Natural killer cell (primary cell): ENCODE data around the gene CHRNA1. TPM values are rescaled to one million over a fixed set of nuclear protein-coding genes. Genes with fewer than 3 reads are reported as not detected.
A peak's percentile ranks its signal among the peaks of the same experiment; 100 is the strongest.

Experiments
- ATAC-seq, 3 donors: fragments of 150-1000 bp in 2 of 3; fragments of 200-7000 bp in 1 of 3; cut with Tn5 transposase; 1 replicate in 1 of 3; 2 replicates in 2 of 3; pipeline ENCODE4 v1.10.0; 2021; ENCODE audit warnings: mild to moderate bottlenecking in 2 of 3, moderate library complexity in 2 of 3
- DNase-seq, 2 donors: peaks; one replicate each; pipeline versions ENCODE4 v3.0.0 to v3.0.0-alpha.2; 2013 to 2021; ENCODE audit warnings: mixed read lengths in 1 of 2
- H3K27ac ChIP-seq: one replicate; pipeline ENCODE4 v1.5.1; 2013; ENCODE audit warnings: mild to moderate bottlenecking, low read length
- H3K27me3 ChIP-seq: one replicate; pipeline ENCODE4 v1.6.1; 2013; ENCODE audit warnings: low read length; ENCODE audit not compliant: control insufficient read depth, insufficient read depth
- H3K36me3 ChIP-seq: one replicate; pipeline ENCODE4 v1.6.1; 2013; ENCODE audit warnings: low read length; ENCODE audit not compliant: control insufficient read depth, insufficient read depth
- H3K4me1 ChIP-seq: one replicate; pipeline ENCODE4 v1.6.1; 2013; ENCODE audit warnings: low read length; ENCODE audit not compliant: control insufficient read depth, insufficient read depth
- H3K4me3 ChIP-seq: one replicate; pipeline ENCODE4 v1.5.1; 2013; ENCODE audit warnings: low read length
- H3K9me3 ChIP-seq: one replicate; pipeline ENCODE4 v1.6.1; 2013; ENCODE audit warnings: low read length; ENCODE audit not compliant: control insufficient read depth, insufficient read depth
- H3K27ac Mint-ChIP-seq, 2 donors: one replicate each; pipeline ENCODE4 v1.8.0; 2022; ENCODE audit warnings: mild to moderate bottlenecking in 2 of 2, mixed read lengths in 2 of 2, moderate library complexity in 1 of 2
- H3K27me3 Mint-ChIP-seq, 2 donors: one replicate each; pipeline ENCODE4 v1.8.0; 2022; ENCODE audit warnings: low read depth in 2 of 2, mixed read lengths in 2 of 2
- H3K36me3 Mint-ChIP-seq: one replicate; pipeline ENCODE4 v1.8.0; 2022; ENCODE audit warnings: mixed read lengths
- H3K4me1 Mint-ChIP-seq, 2 donors: one replicate each; pipeline ENCODE4 v1.8.0; 2022; ENCODE audit warnings: mixed read lengths in 2 of 2
- H3K4me3 Mint-ChIP-seq: one replicate; pipeline ENCODE4 v1.8.0; 2022; ENCODE audit warnings: mild to moderate bottlenecking, moderate library complexity, mixed read lengths
- H3K9me3 Mint-ChIP-seq, 2 donors: one replicate each; pipeline ENCODE4 v1.8.0; 2022; ENCODE audit warnings: mixed read lengths in 2 of 2
- CTCF ChIP-seq: fragments of 200-600 bp; IDR thresholded peaks from one replicate; pipeline ENCODE4 v1.8.0; 2022; ENCODE audit warnings: antibody characterized with exemption
- WGBS: methylation state at CpG from one replicate; pipeline ENCODE4 v1.1.7; 2013; ENCODE audit warnings: missing lambda C conversion rate; ENCODE audit not compliant: insufficient coverage; 5-methylcytosine and 5-hydroxymethylcytosine counted together
- intact Hi-C: fragments of 100-400 bp; cut with micrococcal nuclease; formaldehyde crosslinking; loops from one replicate; pipeline ENCODE4 v1.14.2; 2022
- total RNA-seq, 4 donors: library from RNA; stranded (reverse); fragments of 120-200 nt in 1 of 4; gene quantifications; one replicate each; pipeline versions ENCODE4 v1.2.3 to v1.2.4, GENCODE V29; 2013 to 2022

The CHRNA1 gene
- total RNA-seq, 3 donors from 2014 or later (not counting 1 experiment from before 2014, with no cell fraction given), result 0.23 TPM; not detected in 2

GRCh38 chr2:174729797-174730697 lies 34.2 kb downstream of the CHRNA1 start:
- Histone ChIP-seq H3K27ac (no peak overlapping the region), H3K36me3 (no peaks in the 10 kb centered on the region), H3K4me1 (peaks cover 12% of the 10 kb centered on the region), H3K27me3 (peaks cover 18% of the 10 kb centered on the region), H3K9me3 (no peaks in the 10 kb centered on the region), H3K4me3 (peak overlapping the region; percentile 23)
- Mint-ChIP-seq H3K4me1 (peaks cover 12% of the 10 kb centered on the region in 2 donors), H3K27ac (no peak overlapping the region), H3K36me3 (no peaks in the 10 kb centered on the region), H3K27me3 (peaks cover 46 to 86% of the 10 kb centered on the region in 2 donors), H3K9me3 (no peaks in the 10 kb centered on the region), H3K4me3 (peak overlapping the region; percentile 64)
- peak; percentile 44 to 80 (median 54) for ATAC-seq
- DNase-seq, result peak in 1 of 2 donors; percentile 63
- 10% methylated on average over 59 of the region's 59 CpGs for WGBS
- TF ChIP-seq CTCF, result no peak
- intact Hi-C loops, result no loop called here

GRCh38 chr2:174728096-174728495 lies 36.2 kb downstream of the CHRNA1 start:
- no peaks in the 10 kb centered on the region for H3K36me3 Mint-ChIP-seq
- no peak overlapping the region for H3K4me3 Mint-ChIP-seq
- no peaks in the 10 kb centered on the region for H3K9me3 Mint-ChIP-seq
- 94% methylated on average over 9 of the region's 9 CpGs for WGBS
- Histone ChIP-seq H3K36me3 (no peaks in the 10 kb centered on the region), H3K4me1 (peaks cover 12% of the 10 kb centered on the region), H3K27ac (no peak overlapping the region), H3K4me3 (no peak overlapping the region), H3K27me3 (peaks cover 18% of the 10 kb centered on the region), H3K9me3 (no peaks in the 10 kb centered on the region)
- H3K27me3 Mint-ChIP-seq, result peaks cover 41 to 67% of the 10 kb centered on the region in 2 donors
- intact Hi-C loops, result no loop called here
- ATAC-seq, result no peak
- no peak overlapping the region for H3K27ac Mint-ChIP-seq
- H3K4me1 Mint-ChIP-seq, result peaks cover 12% of the 10 kb centered on the region in 2 donors
- no peak for DNase-seq
- no peak for TF ChIP-seq CTCF

- peaks cover 12% of the 10 kb centered on the region in 2 donors for H3K4me1 Mint-ChIP-seq
- no peaks in the 10 kb centered on the region for H3K36me3 Mint-ChIP-seq
- WGBS, result 45% methylated on average over 4 of the region's 4 CpGs
- Histone ChIP-seq H3K9me3 (no peaks in the 10 kb centered on the region), H3K4me1 (peaks cover 12% of the 10 kb centered on the region), H3K36me3 (no peaks in the 10 kb centered on the region), H3K27me3 (peaks cover 18% of the 10 kb centered on the region), H3K4me3 (no peak overlapping the region), H3K27ac (no peak overlapping the region)
- TF ChIP-seq CTCF, result no peak
- no peaks in the 10 kb centered on the region for H3K9me3 Mint-ChIP-seq
- peaks cover 32 to 58% of the 10 kb centered on the region in 2 donors for H3K27me3 Mint-ChIP-seq
- H3K27ac Mint-ChIP-seq, result no peak overlapping the region
- DNase-seq (no peak), ATAC-seq (no peak)
- intact Hi-C loops, result no loop called here
- H3K4me3 Mint-ChIP-seq, result no peak overlapping the region
Measured at GRCh38 chr2:174726212-174726611, 38.1 kb downstream of the CHRNA1 start.
